Skeletal muscle satellite cell (primary cell): Measurements from ENCODE around the gene NRN1.

ENCODE experiments used
- H3K27me3 ChIP-seq: 2 replicates; pipeline ENCODE4 v1.7.0; 2013; ENCODE audit warnings: low read length; ENCODE audit not compliant: control insufficient read depth, insufficient read depth
- H3K36me3 ChIP-seq: 2 replicates; pipeline ENCODE4 v1.7.0; 2013; ENCODE audit warnings: mild to moderate bottlenecking, control low read depth, low read length; ENCODE audit not compliant: insufficient read depth
- H3K4me1 ChIP-seq: 2 replicates; pipeline ENCODE4 v1.7.0; 2013; ENCODE audit warnings: low read length; ENCODE audit not compliant: control insufficient read depth, insufficient read depth
- H3K4me2 ChIP-seq: 2 replicates; pipeline ENCODE4 v1.7.0; 2013; ENCODE audit warnings: mild to moderate bottlenecking, low read length
- H3K4me3 ChIP-seq: 2 replicates; pipeline ENCODE4 v1.7.0; 2013; ENCODE audit warnings: low read length
- H3K9ac ChIP-seq: 2 replicates; pipeline ENCODE4 v1.7.0; 2013; ENCODE audit warnings: mild to moderate bottlenecking, low read depth, low read length, moderate library complexity
- H3K9me3 ChIP-seq: replicated peaks from 2 replicates; pipeline ENCODE4 v1.7.0; 2013; ENCODE audit warnings: mild to moderate bottlenecking, control low read depth, low read length

NRN1 gene

DNA sequence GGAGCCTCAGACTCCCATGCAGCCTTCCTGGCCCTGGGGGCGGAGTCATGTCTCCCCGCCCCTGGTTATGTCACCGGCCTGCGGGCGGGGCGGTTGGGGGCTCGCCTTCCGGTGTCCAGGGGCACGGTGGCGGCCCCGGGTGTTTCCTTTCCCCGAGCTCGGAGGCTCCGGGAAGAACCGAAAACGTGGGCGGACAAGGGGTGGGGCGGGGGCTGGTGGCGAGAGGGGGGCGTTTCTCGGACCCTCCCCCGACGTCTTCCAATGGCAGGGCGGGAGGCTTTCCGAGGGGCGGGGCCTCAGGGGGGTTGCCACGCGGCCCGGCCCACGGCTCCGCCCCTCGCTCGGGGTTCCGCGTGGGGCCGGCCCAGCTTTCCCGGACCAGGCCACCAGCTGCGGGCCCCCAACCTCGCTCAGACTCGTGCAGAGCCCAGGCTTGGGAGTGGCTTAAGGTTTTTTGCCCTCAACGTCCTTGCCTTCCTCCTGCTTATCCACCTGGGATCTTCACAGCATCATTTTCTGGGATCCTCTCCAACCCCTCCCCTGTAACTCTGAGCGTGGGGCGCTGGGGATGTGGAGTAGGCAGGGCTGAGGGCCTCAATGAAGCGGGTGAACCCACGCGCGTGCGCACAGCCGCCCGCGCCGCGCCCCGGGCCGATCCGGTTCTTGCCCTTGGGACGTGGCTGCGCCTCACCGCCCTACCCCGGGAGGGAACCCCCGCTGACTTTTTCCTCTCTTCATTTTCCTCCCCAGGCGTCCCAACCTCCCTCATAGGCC lies 2.1 kb upstream of the NRN1 start:
- Histone ChIP-seq H3K36me3 (no peaks in the 10 kb centered on the region), H3K9ac (peak overlapping the region; percentile 43), H3K27me3 (peaks cover 69% of the 10 kb centered on the region), H3K4me1 (peaks cover 14% of the 10 kb centered on the region), H3K4me2 (peak overlapping the region; percentile 87), H3K4me3 (peak overlapping the region; percentile 68), H3K9me3 (no peaks in the 10 kb centered on the region)

DNA sequence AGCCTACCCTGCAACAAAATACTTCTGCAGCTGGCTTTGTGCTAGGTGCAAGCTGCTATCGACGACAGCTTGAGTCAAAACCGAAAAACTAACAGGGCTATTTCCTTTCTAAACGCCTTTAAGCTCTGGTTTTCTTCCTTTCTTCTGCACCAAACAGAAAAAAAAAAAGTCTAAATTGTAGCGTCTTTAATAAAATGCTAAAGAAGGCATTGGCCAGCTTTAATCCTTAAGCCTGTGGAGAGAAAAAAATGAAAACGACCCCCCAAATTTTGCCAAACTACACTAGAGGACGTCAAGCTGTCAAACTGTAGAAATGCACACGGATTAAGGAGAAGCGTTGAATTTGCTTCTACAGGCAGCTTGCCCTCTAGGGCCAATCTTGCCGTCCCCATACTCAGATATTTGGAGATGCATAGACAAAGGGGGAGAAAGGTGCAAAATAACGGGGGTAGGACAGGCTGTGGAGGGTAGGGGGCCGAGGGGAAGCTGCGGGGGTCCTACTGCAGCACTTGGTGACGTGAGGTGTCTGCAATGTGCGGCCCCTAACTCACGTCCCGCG lies 1.4 kb upstream of the NRN1 start:
- peak overlapping the region; percentile 87 for H3K4me2 ChIP-seq
- H3K9me3 ChIP-seq, result no peaks in the 10 kb centered on the region
- peaks cover 75% of the 10 kb centered on the region for H3K27me3 ChIP-seq
- H3K36me3 ChIP-seq, result no peaks in the 10 kb centered on the region
- peak overlapping the region; percentile 9 for H3K9ac ChIP-seq
- peak overlapping the region; percentile 68 for H3K4me3 ChIP-seq
- peaks cover 18% of the 10 kb centered on the region for H3K4me1 ChIP-seq

DNA sequence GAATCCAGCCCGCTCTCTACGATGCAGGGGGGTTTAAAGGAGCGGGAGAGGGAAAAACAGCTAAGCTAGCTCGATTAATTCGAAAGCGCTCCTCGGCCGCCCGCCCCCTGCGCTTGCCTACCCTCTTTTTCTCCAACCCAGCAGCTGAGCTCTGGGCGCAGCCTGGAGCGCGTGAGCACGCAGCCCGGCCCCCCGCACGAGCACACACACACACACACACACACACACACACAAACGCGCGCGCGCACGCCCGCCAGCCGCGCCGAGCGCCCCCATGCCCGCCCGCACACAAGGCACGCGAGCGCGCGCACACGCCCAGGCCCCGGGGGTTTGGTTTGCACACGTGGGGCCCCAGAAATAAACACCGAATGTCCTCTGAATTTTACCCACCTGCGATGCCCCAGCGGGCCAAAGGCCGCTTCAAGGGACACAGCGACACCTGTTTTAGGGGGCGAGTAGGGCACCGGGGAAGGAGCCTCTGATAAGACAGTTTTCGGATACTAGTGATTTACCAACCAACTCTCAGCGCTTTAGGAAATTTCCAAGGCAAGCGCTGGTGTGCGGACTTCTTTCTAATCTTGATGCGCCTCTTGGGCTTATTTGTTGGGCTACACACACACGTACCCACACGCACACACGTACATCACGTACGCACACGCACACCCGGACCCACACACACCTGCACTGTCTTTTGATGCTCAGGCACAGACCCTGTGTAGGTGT lies 802 bp upstream of the NRN1 start:
- no peaks in the 10 kb centered on the region for H3K9me3 ChIP-seq

DNA sequence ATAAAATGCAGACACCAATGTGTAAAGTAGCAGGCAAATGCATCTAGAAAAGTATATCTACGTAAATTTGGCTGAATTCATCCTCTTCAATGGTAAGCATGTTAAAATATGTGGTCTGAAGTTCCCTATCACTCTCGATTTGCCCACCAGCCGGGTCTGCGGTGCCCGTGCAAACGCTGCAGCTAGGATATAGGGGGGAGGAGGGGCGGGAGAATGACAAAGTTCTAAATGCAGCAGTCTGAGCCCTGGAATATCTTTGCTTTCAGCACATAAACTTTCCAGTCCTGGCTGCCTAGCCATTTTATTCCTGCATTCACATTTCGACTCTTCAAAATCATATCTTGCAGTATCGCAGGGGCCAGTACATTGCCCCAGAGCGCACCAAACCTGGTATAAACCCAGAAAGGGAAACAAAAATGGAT lies 708 bp downstream of the NRN1 start:
- H3K4me1 ChIP-seq, result peaks cover 18% of the 10 kb centered on the region

More for the DNA sequence above, 802 bp upstream of the NRN1 start:
- H3K4me1 ChIP-seq, result peaks cover 18% of the 10 kb centered on the region
- peaks cover 79% of the 10 kb centered on the region for H3K27me3 ChIP-seq
- peak overlapping the region; percentile 87 for H3K4me2 ChIP-seq
- H3K9ac ChIP-seq, result no peak overlapping the region
- peak overlapping the region; percentile 68 for H3K4me3 ChIP-seq
- peaks cover 2% of the 10 kb centered on the region for H3K36me3 ChIP-seq

DNA sequence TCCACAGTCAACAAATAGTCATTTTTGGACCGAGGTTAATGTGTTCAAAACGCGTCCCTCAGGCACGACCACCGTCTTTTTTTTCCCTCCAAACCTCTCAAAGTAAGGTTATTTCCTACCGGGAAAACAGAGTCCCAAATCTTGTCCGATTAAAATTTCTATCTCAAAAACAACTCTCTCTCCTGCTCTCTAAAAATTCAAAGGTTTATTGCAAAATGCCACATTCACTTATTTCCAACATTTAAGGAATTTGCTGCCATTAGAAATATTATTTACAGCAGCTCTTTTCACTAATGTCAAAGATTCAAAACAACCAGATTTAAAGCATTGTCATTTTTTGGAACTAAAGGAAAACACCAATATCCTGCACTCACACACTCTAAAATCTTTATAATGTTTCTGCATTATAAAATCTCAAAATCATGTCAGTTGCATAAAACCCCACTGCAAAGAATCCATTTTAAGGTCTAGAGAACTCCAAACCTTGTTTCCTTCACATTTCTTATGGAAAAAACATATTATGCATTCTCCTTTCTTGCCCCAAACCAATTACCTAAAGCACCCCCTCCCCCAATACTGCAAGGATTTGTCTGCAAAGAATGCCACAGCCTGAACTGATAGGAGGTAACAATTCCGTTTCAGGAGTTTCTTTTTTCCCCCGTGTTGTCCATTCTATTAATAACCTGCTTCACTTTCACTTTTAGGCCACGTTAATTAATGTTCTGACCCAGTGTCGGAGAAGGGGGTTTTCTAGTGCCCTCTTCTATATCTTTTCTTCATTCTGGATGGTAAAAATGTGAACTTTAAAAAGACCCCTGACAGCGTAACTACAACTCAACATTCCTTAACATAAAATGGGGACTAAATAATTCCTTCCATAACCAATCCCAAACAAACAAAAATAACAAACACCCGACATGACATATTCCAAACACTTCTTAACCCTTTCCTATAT lies 1.4 kb downstream of the NRN1 start:
- H3K36me3 ChIP-seq, result peaks cover 2% of the 10 kb centered on the region
- peak overlapping the region; percentile 87 for H3K4me2 ChIP-seq
- no peak overlapping the region for H3K9ac ChIP-seq
- H3K9me3 ChIP-seq, result peaks cover 2% of the 10 kb centered on the region
- H3K4me1 ChIP-seq, result peaks cover 18% of the 10 kb centered on the region
- peaks cover 80% of the 10 kb centered on the region for H3K27me3 ChIP-seq
- H3K4me3 ChIP-seq, result no peak overlapping the region

More for the DNA sequence above, 708 bp downstream of the NRN1 start:
- peaks cover 81% of the 10 kb centered on the region for H3K27me3 ChIP-seq
- peak overlapping the region; percentile 29 for H3K9ac ChIP-seq
- H3K36me3 ChIP-seq, result peaks cover 2% of the 10 kb centered on the region
- H3K4me3 ChIP-seq, result peak overlapping the region; percentile 68
- no peaks in the 10 kb centered on the region for H3K9me3 ChIP-seq
- peak overlapping the region; percentile 87 for H3K4me2 ChIP-seq

DNA sequence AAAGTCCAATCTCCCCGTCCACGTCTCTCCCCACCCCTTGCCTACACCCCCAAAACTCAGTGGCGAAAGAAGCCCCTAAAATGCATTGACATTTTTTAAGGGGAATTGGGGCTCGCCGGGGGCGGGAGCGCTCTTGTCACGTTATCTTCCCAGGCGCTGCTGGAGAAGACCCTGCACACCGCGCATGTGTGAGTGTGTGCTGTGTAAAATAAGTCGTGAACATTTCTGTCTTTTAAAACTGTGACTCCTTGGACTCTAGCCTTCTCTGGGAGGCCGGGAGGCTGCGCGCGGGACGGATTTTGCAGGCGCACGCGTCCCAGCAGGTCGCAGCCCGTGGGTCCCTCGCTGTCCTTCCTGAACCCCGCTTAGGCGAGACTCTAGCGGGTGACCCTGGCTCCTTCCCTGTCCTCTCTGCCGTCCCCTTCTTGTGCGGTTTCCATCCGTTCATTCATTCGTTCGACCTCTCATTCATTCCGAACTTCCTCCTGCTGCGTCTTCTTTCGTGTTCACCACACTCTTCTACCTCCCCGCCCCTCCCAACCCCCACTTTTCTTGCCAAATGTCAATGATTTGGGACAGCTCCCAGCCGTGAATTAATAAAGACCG lies 2.2 kb downstream of the NRN1 start:
- Histone ChIP-seq H3K9ac (no peak overlapping the region), H3K4me1 (peaks cover 18% of the 10 kb centered on the region), H3K9me3 (peaks cover 3% of the 10 kb centered on the region), H3K36me3 (peaks cover 2% of the 10 kb centered on the region), H3K4me3 (peak overlapping the region; percentile 65), H3K27me3 (peaks cover 80% of the 10 kb centered on the region), H3K4me2 (peak overlapping the region; percentile 84)

DNA sequence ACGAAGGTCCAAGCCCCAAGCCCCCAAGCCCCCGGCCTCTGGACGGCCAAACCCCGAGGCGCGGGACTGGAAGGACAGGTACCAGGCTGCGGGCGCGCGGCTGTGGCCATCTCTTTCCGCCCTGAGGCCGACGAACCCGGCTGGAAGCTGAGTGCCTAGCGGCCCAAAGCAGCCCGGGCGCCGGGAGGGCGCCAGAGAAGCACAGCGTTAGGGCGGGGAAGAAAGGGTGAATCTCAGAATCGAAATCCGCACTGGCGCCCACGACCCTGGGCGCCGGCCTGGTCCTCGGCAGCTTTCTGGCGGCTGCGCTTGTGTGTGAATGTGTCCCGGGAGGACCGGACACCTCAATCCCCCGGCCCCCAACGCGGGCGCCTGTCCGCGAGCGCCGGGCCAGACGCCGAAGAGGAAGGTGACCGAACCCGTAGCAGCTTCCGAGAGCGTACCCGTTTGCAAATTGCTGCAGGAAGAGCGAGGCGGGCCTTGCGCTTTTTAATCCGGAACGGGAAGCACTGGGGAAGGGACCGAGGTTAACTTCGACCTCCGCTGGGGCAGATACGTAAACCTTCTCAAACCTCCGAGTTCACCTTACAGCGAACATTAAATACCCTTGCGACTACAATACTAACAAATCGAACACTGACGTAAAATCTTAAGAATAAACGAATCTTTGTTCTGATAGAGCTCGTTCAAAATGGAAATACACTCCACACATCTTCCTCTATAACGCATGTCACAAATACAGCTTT lies 2.9 kb downstream of the NRN1 start:
- Histone ChIP-seq H3K9me3 (peaks cover 3% of the 10 kb centered on the region), H3K4me1 (peaks cover 23% of the 10 kb centered on the region), H3K36me3 (peaks cover 2% of the 10 kb centered on the region), H3K4me3 (peak overlapping the region; percentile 65), H3K27me3 (peaks cover 82% of the 10 kb centered on the region), H3K4me2 (peak overlapping the region; percentile 84), H3K9ac (peak overlapping the region; percentile 53)

DNA sequence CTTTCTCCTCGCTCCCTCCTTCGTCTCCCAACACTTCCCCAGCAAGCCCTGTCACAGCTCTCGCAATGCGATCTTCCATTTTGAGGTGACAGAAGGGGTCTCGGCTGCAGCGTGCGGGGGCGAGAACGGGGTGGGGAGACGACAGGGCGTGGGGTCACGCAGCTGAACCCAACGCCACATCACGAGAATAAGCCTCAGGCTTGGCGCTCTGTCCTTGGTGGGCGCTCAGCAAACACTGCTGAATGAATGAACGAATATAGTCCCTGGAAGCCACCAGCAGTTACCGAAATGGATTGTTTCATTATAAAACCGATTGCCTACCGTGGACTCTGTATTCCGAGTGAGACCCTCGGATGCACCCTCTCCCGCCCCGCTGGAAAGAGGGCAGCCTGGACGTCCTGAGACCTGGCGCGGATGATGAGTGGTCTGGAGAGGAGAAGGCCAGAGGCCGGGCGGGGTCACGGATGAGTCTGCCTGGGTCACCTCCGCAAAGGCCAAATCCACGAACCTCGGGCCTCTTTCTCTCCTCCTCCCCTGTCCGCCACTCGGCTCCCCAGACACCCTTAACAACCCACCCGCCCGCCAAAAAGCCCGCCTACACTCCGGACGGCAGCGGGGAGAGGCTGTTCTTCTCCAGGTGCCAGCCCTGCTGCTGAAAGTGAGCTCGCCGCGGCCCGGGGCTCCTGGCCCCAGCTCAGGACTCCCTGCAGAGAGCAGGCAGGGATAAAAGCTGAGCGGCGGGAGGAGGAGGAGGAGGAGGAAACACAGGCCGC lies 3.7 kb downstream of the NRN1 start:
- Histone ChIP-seq H3K4me1 (peaks cover 20% of the 10 kb centered on the region), H3K27me3 (peaks cover 83% of the 10 kb centered on the region), H3K9ac (peak overlapping the region; percentile 53), H3K36me3 (peaks cover 2% of the 10 kb centered on the region), H3K9me3 (peaks cover 3% of the 10 kb centered on the region), H3K4me2 (peak overlapping the region; percentile 84), H3K4me3 (peak overlapping the region; percentile 65)

DNA sequence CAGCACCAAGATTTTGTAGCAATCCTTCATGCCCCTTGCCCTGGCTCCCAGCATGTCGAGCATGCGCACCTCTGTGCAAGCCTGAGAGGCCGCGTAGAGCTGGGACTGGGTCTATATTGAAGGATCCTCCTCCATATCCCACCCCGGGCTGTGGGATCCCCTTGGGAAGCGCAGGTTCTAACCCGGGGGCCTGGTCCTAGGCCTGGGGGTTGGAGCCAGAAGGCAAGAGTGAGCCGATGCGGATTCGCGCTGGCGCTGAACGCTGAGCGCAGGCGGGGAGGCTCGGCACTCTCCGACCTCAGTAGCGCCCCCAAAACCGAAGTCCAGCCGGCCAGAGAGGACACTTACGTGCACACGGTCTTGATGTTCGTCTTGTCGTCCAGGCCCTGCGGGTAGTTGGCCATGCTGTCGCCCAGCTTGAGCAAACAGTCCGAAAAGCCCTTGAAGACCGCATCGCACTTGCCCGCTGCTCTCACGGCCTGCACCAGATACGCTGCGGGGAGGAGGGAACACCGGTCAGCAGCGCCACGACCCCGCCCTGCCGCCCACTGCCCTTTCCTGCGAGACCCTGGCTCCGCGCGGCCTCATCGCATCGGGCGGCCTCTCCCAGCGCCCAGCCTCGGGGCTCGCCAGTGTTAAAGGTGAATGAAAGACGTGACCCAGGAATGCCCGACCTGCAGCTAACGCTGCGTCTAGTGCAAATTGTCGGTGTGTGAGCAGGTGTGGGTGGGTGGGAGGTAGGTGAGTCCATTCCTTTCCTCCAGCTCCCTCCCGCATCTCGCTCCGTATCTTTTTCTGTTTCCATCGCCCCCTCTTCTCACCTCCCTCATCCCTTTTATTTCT lies 4.5 kb downstream of the NRN1 start:
- H3K4me2 ChIP-seq, result no peak overlapping the region
- H3K4me3 ChIP-seq, result no peak overlapping the region
- H3K4me1 ChIP-seq, result peaks cover 12% of the 10 kb centered on the region
- peaks cover 2% of the 10 kb centered on the region for H3K36me3 ChIP-seq
- H3K9ac ChIP-seq, result no peak overlapping the region
- peaks cover 3% of the 10 kb centered on the region for H3K9me3 ChIP-seq
- peaks cover 76% of the 10 kb centered on the region for H3K27me3 ChIP-seq
